NT2/D1 (cell line): Measurements from ENCODE around the gene SLC4A4.

ENCODE experiments used
- SUZ12 ChIP-seq: IDR thresholded peaks from 2 replicates; pipeline ENCODE4 v1.6.1; 2011; ENCODE audit not compliant: insufficient read length, insufficient read depth; ENCODE audit errors: extremely low read depth
- YY1 ChIP-seq: IDR thresholded peaks from 2 replicates; pipeline ENCODE4 v1.6.1; 2011; ENCODE audit not compliant: insufficient read length, insufficient read depth
- ZNF274 ChIP-seq: IDR thresholded peaks from 2 replicates; pipeline ENCODE4 v1.6.1; 2011; ENCODE audit warnings: mild to moderate bottlenecking, low read depth, low read length

DNA sequence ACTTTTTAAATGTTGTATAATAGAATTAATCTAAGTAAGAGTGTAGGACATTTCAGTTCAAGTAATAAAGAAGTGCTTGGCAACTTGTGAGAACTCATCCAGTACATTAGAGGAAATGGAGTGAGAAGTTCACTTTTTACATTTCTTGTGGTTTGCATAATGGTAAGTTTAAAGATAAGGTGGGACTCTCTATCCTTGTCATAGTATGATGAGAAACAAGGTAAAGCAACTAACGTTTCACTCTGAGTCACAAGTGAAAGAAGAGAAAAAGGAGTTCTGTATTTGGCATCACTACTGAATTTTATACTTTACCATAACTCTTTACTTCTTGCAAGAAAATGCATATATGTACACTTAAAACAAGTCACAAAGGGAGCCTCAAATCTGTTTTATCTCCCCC lies 219.4 kb downstream of the SLC4A4 start:
- TF ChIP-seq YY1 (no peak), ZNF274 (no peak), SUZ12 (no peak)
